Stimulated activated CD4-positive, alpha-beta T cell treated with anti-CD3 and anti-CD28 coated beads, Interleukin-2, amount 100 ng/mL, for 24 hours (primary cell): Measurements from ENCODE around the gene TP53AIP1.

Source experiments
- DNase-seq, 2 donors: peaks; one replicate each; pipeline ENCODE4 v3.0.0-alpha.2; 2020

Gene TP53AIP1, protein sequence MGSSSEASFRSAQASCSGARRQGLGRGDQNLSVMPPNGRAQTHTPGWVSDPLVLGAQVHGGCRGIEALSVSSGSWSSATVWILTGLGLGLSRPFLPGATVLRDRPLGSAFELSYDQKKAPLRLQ

GRCh38 chr11:128942817-128943427 is at the start of gene TP53AIP1:
TSS of gene TP53AIP1 (minus strand) at chr11:128942871. CDS start at chr11:128937818, 5,053 bp downstream.
- DNase-seq, result no peak

DNA sequence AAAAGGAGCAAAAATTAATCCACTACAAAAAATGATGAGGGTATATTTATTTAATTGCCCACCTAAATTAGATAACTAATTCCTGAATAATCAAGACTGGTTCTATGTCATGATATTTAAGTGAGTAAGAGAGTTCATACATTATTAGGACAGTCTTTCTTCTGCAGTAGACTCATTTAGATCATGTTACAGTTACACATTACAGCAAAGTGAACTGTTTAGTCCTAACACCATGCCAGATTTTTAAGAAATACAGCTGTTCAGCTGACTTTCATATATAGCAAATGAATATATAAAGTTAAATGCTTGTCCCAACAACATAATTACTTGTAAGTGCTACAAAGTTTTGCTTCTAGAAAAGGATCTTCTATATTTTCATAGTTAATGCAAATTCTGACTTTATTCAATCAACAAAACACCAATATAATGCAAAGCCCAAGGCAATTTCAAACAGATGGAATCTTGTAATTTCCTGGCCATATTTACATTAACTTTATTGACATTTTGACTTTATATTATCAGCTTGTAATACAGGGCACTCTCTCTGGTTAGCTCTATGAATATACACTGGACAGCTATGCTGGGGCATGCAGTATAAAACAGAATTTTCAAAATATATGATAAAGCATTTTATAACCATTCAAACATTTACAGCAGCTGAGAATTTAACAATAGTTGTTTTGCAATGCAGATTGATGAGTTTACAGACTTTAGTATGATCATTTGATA is 45.7 kb upstream of the TP53AIP1 start:
- DNase-seq, result no peak

DNA sequence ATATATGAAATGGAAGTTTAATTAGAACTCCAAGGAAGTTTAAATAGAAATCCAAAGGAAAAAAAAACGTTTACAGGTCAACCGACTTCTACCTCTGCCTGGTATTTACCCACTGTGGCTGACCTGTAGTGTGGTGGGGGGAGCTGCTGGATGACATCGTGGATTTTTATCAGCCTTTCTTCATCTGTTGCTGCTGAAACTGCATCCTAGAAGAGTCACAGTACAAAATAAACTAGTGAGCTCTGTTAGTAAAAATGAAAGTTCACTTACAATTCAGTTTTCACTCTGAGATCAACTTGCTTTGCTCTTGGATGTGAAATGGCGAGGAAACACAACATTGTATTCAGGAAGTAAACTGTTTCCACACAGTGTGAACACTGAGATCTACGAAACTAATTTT is 43.2 kb upstream of the TP53AIP1 start:
- DNase-seq, result no peak

GRCh38 chr11:128983023-128983422 is 40.4 kb upstream of the TP53AIP1 start:
- no peak for DNase-seq

GRCh38 chr11:128981254-128981653 is 38.6 kb upstream of the TP53AIP1 start:
- DNase-seq, result no peak

DNA sequence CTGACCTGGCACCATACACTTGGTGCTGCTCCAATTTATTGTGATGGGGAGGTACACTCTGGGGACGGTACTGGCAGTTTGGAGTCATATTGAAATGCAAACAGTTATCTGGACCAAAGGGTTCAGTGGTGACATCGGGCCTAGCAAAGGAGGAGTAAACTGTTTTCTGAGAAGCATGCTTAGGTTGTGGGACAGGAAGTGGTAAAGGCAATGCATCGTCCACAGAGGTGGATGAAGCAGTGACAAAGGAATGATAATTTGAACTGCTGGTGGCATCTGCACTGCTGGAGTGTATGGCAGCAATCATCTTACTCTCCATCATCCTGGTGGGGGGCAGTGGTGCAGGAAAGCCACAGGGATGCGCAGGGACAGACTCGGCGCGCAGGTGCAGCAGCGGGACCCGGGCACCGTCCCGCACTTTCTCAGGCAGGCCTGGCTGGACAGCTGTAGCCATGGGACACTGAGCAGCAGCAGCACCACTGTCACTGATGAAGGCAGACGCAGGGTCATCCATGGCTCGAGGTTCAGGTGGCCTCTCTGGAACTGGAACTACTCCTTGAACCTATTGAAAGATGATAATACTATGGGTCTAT is 28.0 kb upstream of the TP53AIP1 start:
- no peak for DNase-seq

GRCh38 chr11:128968916-128969315 is 26.2 kb upstream of the TP53AIP1 start:
- DNase-seq, result no peak

DNA sequence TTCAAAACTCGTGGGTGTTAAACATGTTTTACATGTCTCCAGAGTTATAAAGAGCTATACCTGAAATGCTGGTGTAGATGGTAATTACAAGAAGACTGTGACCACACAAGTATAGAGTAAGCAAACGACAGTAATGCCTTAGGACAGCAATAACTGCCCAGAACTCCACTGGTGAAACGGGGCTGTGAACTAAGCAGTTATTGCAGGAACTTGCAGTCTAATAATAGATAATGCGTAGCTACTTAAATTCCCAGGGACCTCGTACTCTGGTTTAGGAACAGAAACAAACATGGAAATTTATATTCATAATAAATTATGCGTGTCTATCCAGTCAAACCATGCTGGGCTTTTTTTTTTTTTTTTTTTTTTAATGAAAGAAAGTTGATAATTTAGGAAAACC is 24.9 kb upstream of the TP53AIP1 start:
- DNase-seq, result no peak

DNA sequence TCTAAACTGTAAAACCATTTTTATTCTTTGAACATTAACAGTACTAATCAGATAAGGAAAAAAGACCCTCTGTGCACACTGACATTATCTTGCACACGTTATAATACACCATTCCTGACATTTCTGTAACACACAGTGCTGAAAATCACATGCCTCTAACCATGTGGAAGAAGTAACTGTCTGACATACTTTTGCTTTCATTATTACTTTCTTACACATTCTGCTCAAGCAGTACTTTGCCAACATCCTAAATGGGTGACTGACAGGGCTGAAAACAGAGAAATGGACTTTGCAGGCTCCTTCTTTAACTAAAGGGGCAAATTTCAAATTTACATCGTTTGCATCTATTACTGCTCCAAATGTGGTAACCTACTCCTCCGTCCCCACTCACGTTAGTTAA is 22.8 kb upstream of the TP53AIP1 start:
- no peak for DNase-seq

GRCh38 chr11:128964463-128964930 is 21.8 kb upstream of the TP53AIP1 start:
- DNase-seq, result no peak

DNA sequence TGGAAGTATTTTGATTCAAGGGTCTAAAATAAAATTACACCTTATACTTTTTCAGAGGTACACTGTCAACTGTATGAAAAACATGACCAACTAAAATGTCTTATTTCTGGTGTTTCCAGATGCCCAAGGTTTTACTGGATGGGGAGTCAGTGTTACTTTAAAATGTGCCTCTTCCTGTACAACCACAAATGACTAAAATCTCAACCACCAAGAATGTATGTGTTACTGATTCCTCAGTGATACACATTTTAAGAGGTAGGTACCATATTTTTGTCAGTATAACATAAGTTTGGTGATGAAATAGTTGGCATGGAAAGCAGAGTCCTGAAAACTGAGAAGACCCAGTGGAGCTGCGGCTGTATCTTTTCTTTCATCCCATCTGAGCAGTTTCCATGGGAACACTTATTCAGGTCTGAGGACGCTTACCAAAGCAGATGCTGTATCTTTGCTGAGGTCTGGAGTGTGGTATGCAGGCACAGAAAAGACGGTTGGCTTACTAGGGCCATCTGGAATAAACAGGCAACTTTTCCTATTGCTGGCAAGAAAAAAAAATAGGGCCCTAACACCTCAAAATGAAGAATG is 21.2 kb upstream of the TP53AIP1 start:
- DNase-seq, result no peak

DNA sequence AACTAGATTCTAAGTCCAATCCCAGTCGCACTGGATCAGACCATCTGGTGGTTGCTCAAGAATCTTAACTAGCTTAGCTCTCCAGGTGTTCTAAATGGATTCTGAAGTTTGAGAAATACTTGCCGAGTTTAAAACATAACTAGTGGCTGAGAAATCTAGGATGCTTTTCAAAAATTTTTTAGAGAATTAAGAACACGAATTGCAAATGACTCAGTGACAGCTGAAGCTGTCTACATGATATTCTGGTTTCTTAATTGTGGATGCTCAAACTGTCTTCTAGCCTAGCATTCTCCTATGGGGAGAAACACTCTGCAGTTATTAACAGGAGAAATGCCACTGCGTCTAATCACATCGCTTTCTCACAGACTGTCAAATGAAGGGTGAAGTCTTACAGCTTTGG is 20.2 kb upstream of the TP53AIP1 start:
- no peak for DNase-seq

DNA sequence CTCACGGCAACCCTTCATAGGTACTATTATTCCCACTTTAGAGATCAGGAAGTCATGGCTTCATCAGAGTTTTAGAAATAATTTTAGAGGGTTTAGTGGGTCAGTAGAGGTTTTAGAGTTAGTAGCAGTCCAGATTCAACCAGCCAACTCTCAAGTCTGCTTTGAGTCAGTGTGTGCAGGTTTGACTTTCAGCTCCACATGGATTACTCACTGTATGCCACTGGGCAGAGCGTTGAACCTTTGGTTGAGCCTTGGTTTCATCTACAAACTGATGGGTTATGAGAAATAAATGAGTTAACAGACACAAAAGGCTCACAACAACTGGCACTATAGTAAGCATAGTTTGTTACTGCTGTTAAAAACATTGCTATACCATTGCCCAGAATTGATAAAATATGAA is 19.0 kb upstream of the TP53AIP1 start:
- DNase-seq, result no peak

GRCh38 chr11:128957202-128957482 is 14.5 kb upstream of the TP53AIP1 start:
- DNase-seq, result no peak

GRCh38 chr11:128956401-128957201 is 13.9 kb upstream of the TP53AIP1 start:
- DNase-seq, result no peak

DNA sequence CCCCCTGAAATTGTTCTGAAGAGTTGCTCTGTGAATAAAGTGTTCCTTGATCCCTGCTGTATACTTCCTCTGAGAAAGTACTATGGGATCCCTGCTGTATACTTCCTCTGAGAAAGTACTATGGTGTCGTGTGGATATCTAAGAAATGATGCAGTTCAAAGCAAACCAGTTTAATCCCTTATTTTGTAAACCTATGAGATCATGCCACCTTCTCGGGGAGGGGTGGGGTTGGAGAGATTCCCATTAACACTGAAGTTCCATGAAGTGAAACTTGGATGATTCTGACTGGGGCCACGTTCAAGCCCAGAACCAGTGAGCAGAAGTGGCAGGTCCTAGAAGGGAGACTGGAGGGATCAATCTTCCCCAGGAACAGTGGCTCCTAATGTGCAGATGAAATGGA is 13.0 kb upstream of the TP53AIP1 start:
- DNase-seq, result no peak

- no peak for DNase-seq
Measured at GRCh38 chr11:128953151-128953550, 10.5 kb upstream of the TP53AIP1 start.

DNA sequence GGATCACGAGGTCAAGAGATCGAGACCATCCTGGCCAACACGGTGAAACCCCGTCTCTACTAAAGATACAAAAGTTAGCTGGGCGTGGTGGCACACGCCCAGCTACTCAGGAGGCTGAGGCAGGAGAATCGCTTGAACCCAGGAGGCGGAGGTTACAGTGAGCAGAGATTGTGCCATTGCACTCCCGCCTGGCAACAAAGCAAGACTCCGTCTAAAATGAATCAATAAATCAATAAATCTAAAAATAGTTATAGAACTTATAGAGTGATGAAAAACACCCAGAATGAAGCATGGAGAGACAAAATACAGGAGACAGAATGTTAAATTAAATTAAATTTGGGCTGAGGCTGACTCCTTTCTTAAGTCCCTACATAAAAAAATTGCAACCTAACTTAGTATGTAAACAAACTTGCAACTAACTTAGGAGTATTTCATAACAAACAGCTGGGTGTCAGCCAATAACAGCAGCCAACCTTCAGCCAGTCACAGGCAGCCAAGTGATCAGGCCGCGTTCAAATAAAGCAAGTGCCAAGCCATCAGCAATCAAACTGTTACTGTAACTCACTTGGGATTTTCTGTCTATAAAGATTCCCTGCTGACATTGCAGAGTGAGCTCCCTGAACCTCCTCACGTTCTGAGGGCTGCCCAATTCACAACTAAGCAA is 7.3 kb upstream of the TP53AIP1 start:
- DNase-seq, result no peak

GRCh38 chr11:128948583-128948982 is 5.9 kb upstream of the TP53AIP1 start:
- DNase-seq, result no peak

DNA sequence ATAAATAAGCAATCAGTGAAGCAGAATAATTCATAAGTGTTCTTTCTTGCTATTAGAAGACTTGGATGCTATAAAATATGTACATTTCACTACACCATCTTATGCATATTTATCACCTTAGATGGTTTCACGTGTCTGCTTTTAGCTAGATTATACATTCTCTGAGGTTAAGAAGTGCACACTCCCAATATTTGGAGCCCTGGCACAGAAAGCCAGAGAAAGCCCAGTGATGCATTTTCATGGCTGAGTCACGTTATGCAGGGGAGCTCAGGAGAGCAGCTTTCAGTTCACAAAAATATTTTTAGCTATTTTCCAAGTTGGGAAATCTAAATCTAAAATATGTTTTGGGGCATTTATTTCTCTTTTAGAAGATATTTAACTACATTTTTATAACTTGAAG is 5.1 kb upstream of the TP53AIP1 start:
- no peak for DNase-seq

DNA sequence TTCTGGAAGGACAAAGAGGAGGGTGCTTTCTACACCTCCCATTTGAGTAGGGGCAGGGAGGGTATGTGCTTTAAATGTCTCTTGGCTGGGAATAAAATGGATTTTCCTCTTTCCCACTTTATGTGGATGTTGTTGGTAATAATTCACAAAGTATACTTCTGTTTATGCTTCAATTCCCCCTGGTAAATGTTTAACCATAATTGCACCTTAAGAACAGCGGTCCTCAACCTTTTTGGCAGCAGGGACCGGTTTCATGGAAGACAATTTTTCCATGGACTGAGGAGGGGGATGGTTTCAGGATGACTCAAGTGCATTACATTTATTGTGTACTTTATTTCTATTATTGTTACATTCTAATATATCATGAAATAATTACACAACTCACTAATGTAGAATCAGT is 4.0 kb upstream of the TP53AIP1 start:
- DNase-seq, result no peak

- no peak for DNase-seq
Measured at GRCh38 chr11:128943428-128943976, 831 bp upstream of the TP53AIP1 start.
